Activated naive CD8-positive, alpha-beta T cell treated with anti-CD3 and anti-CD28 coated beads for 36 hours (primary cell): ENCODE data around the gene FAM98B. TPM values are rescaled to one million over a fixed set of nuclear protein-coding genes. Genes with fewer than 3 reads are reported as not detected.
A peak's percentile ranks its signal among the peaks of the same experiment; 100 is the strongest.

Experiments
- DNase-seq: peaks from one replicate; pipeline ENCODE4 v3.0.0; 2021
- H3K27ac Mint-ChIP-seq: one replicate; pipeline ENCODE4 v1.8.0; 2022; ENCODE audit warnings: mild to moderate bottlenecking, moderate library complexity, mixed read lengths
- H3K27me3 Mint-ChIP-seq: one replicate; pipeline ENCODE4 v1.8.0; 2022; ENCODE audit warnings: mild to moderate bottlenecking, mixed read lengths
- H3K36me3 Mint-ChIP-seq: one replicate; pipeline ENCODE4 v1.8.0; 2021; ENCODE audit warnings: mild to moderate bottlenecking, mixed read lengths
- H3K4me1 Mint-ChIP-seq: one replicate; pipeline ENCODE4 v1.8.0; 2021; ENCODE audit warnings: mixed read lengths
- H3K4me3 Mint-ChIP-seq: one replicate; pipeline ENCODE4 v1.8.0; 2022; ENCODE audit warnings: mild to moderate bottlenecking, moderate library complexity, mixed read lengths
- H3K9me3 Mint-ChIP-seq: one replicate; pipeline ENCODE4 v1.8.0; 2022; ENCODE audit warnings: mixed read lengths
- total RNA-seq, 2 experiments: library from RNA; stranded (reverse); gene quantifications; one replicate each; pipeline ENCODE4 v1.2.3, GENCODE V29; 2021

The FAM98B gene
- total RNA-seq, 2 experiments from 2014 or later = 54.9 to 59.3 TPM

- H3K4me3 Mint-ChIP-seq = no peak overlapping the region
- H3K9me3 Mint-ChIP-seq = peaks cover 8% of the 10 kb centered on the region
- H3K27ac Mint-ChIP-seq = no peak overlapping the region
- H3K27me3 Mint-ChIP-seq = no peaks in the 10 kb centered on the region
- DNase-seq = no peak
- peaks cover 87% of the 10 kb centered on the region for H3K4me1 Mint-ChIP-seq
- H3K36me3 Mint-ChIP-seq = peaks cover 89% of the 10 kb centered on the region
These were observed 79.5 kb downstream of the FAM98B start for GRCh38 chr15:38533416-38533915.

- no peak for DNase-seq
- no peaks in the 10 kb centered on the region for H3K27me3 Mint-ChIP-seq
- no peak overlapping the region for H3K27ac Mint-ChIP-seq
- H3K4me3 Mint-ChIP-seq = no peak overlapping the region
- peaks cover 86% of the 10 kb centered on the region for H3K36me3 Mint-ChIP-seq
- peaks cover 6% of the 10 kb centered on the region for H3K9me3 Mint-ChIP-seq
- H3K4me1 Mint-ChIP-seq = peaks cover 89% of the 10 kb centered on the region
These were observed 80.0 kb downstream of the FAM98B start for GRCh38 chr15:38533926-38534325.

DNA sequence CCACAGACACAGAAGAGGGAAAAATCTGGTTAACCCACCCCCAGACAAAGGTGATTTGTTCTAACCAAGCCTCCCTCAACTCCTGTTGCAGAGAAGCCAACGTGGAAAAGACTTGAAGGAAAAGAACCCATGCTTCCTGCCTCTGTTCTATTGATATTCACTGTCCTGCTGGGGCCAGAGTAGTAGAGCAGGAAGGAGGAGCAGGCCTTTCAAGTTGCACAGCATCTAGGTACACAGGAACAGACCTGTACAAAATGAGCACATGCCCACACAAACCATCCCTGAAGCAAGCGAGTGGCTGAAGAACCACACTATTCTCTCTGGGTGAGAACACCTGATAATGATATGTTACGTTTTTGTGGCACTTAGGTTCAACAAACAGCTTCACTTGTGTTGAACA lies 80.8 kb downstream of the FAM98B start:
- Mint-ChIP-seq H3K9me3 (peaks cover 2% of the 10 kb centered on the region), H3K4me3 (no peak overlapping the region), H3K27ac (peak overlapping the region; percentile 57), H3K27me3 (no peaks in the 10 kb centered on the region), H3K36me3 (peaks cover 82% of the 10 kb centered on the region), H3K4me1 (peaks cover 87% of the 10 kb centered on the region)
- DNase-seq = no peak

GRCh38 chr15:38535491-38536200 lies 81.7 kb downstream of the FAM98B start:
- Mint-ChIP-seq H3K36me3 (peaks cover 78% of the 10 kb centered on the region), H3K4me1 (peaks cover 85% of the 10 kb centered on the region), H3K27ac (peak overlapping the region; percentile 36), H3K9me3 (no peaks in the 10 kb centered on the region), H3K27me3 (no peaks in the 10 kb centered on the region), H3K4me3 (no peak overlapping the region)
- DNase-seq = no peak

GRCh38 chr15:38536201-38536676 lies 82.3 kb downstream of the FAM98B start:
- Mint-ChIP-seq H3K4me1 (peaks cover 86% of the 10 kb centered on the region), H3K27ac (peak overlapping the region; percentile 36), H3K4me3 (no peak overlapping the region), H3K27me3 (no peaks in the 10 kb centered on the region), H3K9me3 (no peaks in the 10 kb centered on the region), H3K36me3 (peaks cover 79% of the 10 kb centered on the region)
- DNase-seq = no peak

Other genes starting within 250 kb of the FAM98B start
- gene SPRED1, start 201.3 kb upstream of the FAM98B start, total RNA-seq = 1 to 10 TPM; 3.2 TPM
- 10 to 100 TPM; 42.7 to 46.6 TPM for gene RASGRP1, start 110.7 kb downstream of the FAM98B start, total RNA-seq